Bronchial epithelial cell (primary cell): ENCODE measurements around the gene PKHD1. TPM values are rescaled to one million over a fixed set of nuclear protein-coding genes. Genes with fewer than 3 reads are reported as not detected.

ENCODE experiments used
- DNase-seq: peaks from one replicate; pipeline ENCODE4 v3.0.0-alpha.2; 2010; ENCODE audit warnings: low read depth
- FAIRE-seq: peaks from 2 replicates; lab custom pipeline; 2011; peaks lifted over from hg19 to GRCh38; lab: Jason Lieb, UNC
- H3K27me3 ChIP-seq: 2 replicates; pipeline ENCODE4 v1.5.1; 2011; ENCODE audit warnings: low read length; ENCODE audit not compliant: control insufficient read depth, insufficient read depth
- H3K36me3 ChIP-seq: 2 replicates; pipeline ENCODE4 v1.5.1; 2011; ENCODE audit warnings: low read length; ENCODE audit not compliant: control insufficient read depth, insufficient read depth
- H3K4me3 ChIP-seq: 2 replicates; pipeline ENCODE4 v1.5.1; 2011; ENCODE audit warnings: mild to moderate bottlenecking, low read depth, low read length, control low read depth
- CTCF ChIP-seq: IDR thresholded peaks from 2 replicates; pipeline ENCODE4 v1.5.1; 2011; ENCODE audit warnings: mild to moderate bottlenecking, moderate library complexity, low read length, control low read depth, inconsistent platforms; ENCODE audit not compliant: insufficient read depth, severe bottlenecking
- total RNA-seq: library from RNA; depleted of rRNA; stranded (reverse); fragments of >200 nt; gene quantifications from 2 replicates; pipeline ENCODE4 v1.2.1, GENCODE V29; 2014

The PKHD1 gene
- total RNA-seq, 1 donor from 2014 or later, result not detected

- DNase-seq, result peak; percentile 62
- Histone ChIP-seq H3K36me3 (no peaks in the 10 kb centered on the region), H3K27me3 (no peaks in the 10 kb centered on the region), H3K4me3 (no peak overlapping the region)
- no peak for TF ChIP-seq CTCF
- FAIRE-seq, result no peak
These were observed 295.0 kb downstream of the PKHD1 start for GRCh38 chr6:51792273-51793030.

GRCh38 chr6:51790946-51791345 lies 296.5 kb downstream of the PKHD1 start:
- TF ChIP-seq CTCF, result no peak
- Histone ChIP-seq H3K36me3 (no peaks in the 10 kb centered on the region), H3K27me3 (no peaks in the 10 kb centered on the region), H3K4me3 (no peak overlapping the region)
- DNase-seq (no peak), FAIRE-seq (no peak)

- no peaks in the 10 kb centered on the region for H3K36me3 ChIP-seq
- H3K27me3 ChIP-seq, result no peaks in the 10 kb centered on the region
- no peak overlapping the region for H3K4me3 ChIP-seq
- DNase-seq (no peak), FAIRE-seq (no peak)
- no peak for TF ChIP-seq CTCF
These were observed 299.3 kb downstream of the PKHD1 start for GRCh38 chr6:51788121-51788520.

- no peak for FAIRE-seq
- DNase-seq, result peak; percentile 12
- TF ChIP-seq CTCF, result no peak
- Histone ChIP-seq H3K27me3 (no peaks in the 10 kb centered on the region), H3K36me3 (no peaks in the 10 kb centered on the region), H3K4me3 (no peak overlapping the region)
These were observed 308.7 kb downstream of the PKHD1 start for GRCh38 chr6:51778666-51779065.

GRCh38 chr6:51777618-51778017 lies 309.8 kb downstream of the PKHD1 start:
- FAIRE-seq (no peak), DNase-seq (no peak)
- H3K4me3 ChIP-seq, result no peak overlapping the region
- TF ChIP-seq CTCF, result no peak
- no peaks in the 10 kb centered on the region for H3K27me3 ChIP-seq
- no peaks in the 10 kb centered on the region for H3K36me3 ChIP-seq
